Stimulated activated CD8-positive, alpha-beta memory T cell treated with anti-CD3 and anti-CD28 coated beads, Interleukin-2, amount 100 ng/mL, for 48 hours (primary cell): ENCODE data around the gene PDS5B.
"Not testable (repeated sequence)": the region's sequence is repeated elsewhere in the genome, so short reads cannot be mapped to it uniquely, and the experiment has no call there.

Source experiments
- DNase-seq, 2 donors: peaks; one replicate each; pipeline ENCODE4 v3.0.0-alpha.2; 2020; ENCODE audit warnings: low read depth in 2 of 2

The PDS5B gene

GRCh38 chr13:32586080-32586900 is at the start of gene PDS5B:
TSS of gene PDS5B (plus strand) at chr13:32586452. CDS start at chr13:32648773, 62,321 bp downstream.
- peak; percentile 88 to 94 for DNase-seq

GRCh38 chr13:32537580-32538142 is 48.6 kb upstream of the PDS5B start:
- DNase-seq: peak; percentile 33 to 38

- DNase-seq: peak in 1 of 2 donors; percentile 27
These were observed 48.1 kb upstream of the PDS5B start for GRCh38 chr13:32538143-32538620.

- peak; percentile 72 to 81 for DNase-seq
These were observed 47.5 kb upstream of the PDS5B start, which contains the start of gene N4BP2L2 for GRCh38 chr13:32538621-32539246. TSS of gene N4BP2L2 (minus strand) at chr13:32538795. CDS start at chr13:32537027, 1,768 bp downstream.

- no peak for DNase-seq
These were observed 44.0 kb upstream of the PDS5B start for GRCh38 chr13:32542221-32542620.

GRCh38 chr13:32545083-32545482 is 41.2 kb upstream of the PDS5B start:
- no peak for DNase-seq

- DNase-seq: no peak
These were observed 37.4 kb upstream of the PDS5B start for GRCh38 chr13:32548837-32549236.

- DNase-seq: no peak
These were observed 36.5 kb upstream of the PDS5B start for GRCh38 chr13:32549788-32550187.

GRCh38 chr13:32553720-32554119 is 32.5 kb upstream of the PDS5B start:
- DNase-seq: no peak

GRCh38 chr13:32555613-32556012 is 30.6 kb upstream of the PDS5B start:
- DNase-seq: no peak

GRCh38 chr13:32560842-32561241 is 25.4 kb upstream of the PDS5B start:
- DNase-seq: not testable (repeated sequence)

GRCh38 chr13:32575687-32576086 is 10.6 kb upstream of the PDS5B start:
- DNase-seq: not testable (repeated sequence)

GRCh38 chr13:32577032-32577431 is 9.2 kb upstream of the PDS5B start:
- no peak for DNase-seq

GRCh38 chr13:32581177-32581786 is 5.0 kb upstream of the PDS5B start:
- no peak for DNase-seq

- no peak for DNase-seq
These were observed 4.0 kb upstream of the PDS5B start for GRCh38 chr13:32582281-32582680.

- DNase-seq: no peak
These were observed 3.3 kb upstream of the PDS5B start for GRCh38 chr13:32582991-32583390.

- no peak for DNase-seq
These were observed 637 bp upstream of the PDS5B start for GRCh38 chr13:32585550-32586079.

- peak; percentile 40 to 63 for DNase-seq
These were observed 959 bp downstream of the PDS5B start for GRCh38 chr13:32587011-32587810.

GRCh38 chr13:32587811-32588170 is 1.5 kb downstream of the PDS5B start:
- no peak for DNase-seq

- DNase-seq: no peak
These were observed 2.5 kb downstream of the PDS5B start for GRCh38 chr13:32588736-32589135.

GRCh38 chr13:32589471-32589870 is 3.2 kb downstream of the PDS5B start:
- no peak for DNase-seq
